HUES48 (cell line): ENCODE measurements around the gene SNX1.
"Not testable (repeated sequence)": the region's sequence is repeated elsewhere in the genome, so short reads cannot be mapped to it uniquely, and the experiment has no call there.

ENCODE experiments used
- H3K27ac ChIP-seq: one replicate; pipeline ENCODE4 v1.7.0; 2013; ENCODE audit warnings: low read depth, low read length, inconsistent platforms
- H3K27me3 ChIP-seq: 2 replicates; pipeline ENCODE4 v1.6.1; 2013; ENCODE audit warnings: mild to moderate bottlenecking, low read length; ENCODE audit not compliant: control insufficient read depth, insufficient read depth
- H3K36me3 ChIP-seq: 2 replicates; pipeline ENCODE4 v1.6.1; 2013; ENCODE audit warnings: low read length; ENCODE audit not compliant: control insufficient read depth, insufficient read depth
- H3K4me1 ChIP-seq: 2 replicates; pipeline ENCODE4 v1.6.1; 2013; ENCODE audit warnings: mild to moderate bottlenecking, low read length; ENCODE audit not compliant: control insufficient read depth, insufficient read depth
- H3K4me3 ChIP-seq: 2 replicates; pipeline ENCODE4 v1.5.1; 2013; ENCODE audit warnings: mild to moderate bottlenecking, low read depth, low read length
- H3K9ac ChIP-seq: 2 replicates; pipeline ENCODE4 v1.6.1; 2013; ENCODE audit warnings: mild to moderate bottlenecking, low read depth, low read length, moderate library complexity
- H3K9me3 ChIP-seq: 2 replicates; pipeline ENCODE4 v1.6.1; 2013; ENCODE audit warnings: low read length; ENCODE audit not compliant: control insufficient read depth, insufficient read depth

The SNX1 gene

GRCh38 chr15:64105113-64105704 lies 9.4 kb downstream of the SNX1 start:
- Histone ChIP-seq H3K36me3 (no peaks in the 10 kb centered on the region), H3K27ac (no peak overlapping the region), H3K9me3 (no peaks in the 10 kb centered on the region), H3K4me3 (no peak overlapping the region), H3K4me1 (no peaks in the 10 kb centered on the region), H3K27me3 (no peaks in the 10 kb centered on the region), H3K9ac (no peak overlapping the region)

DNA sequence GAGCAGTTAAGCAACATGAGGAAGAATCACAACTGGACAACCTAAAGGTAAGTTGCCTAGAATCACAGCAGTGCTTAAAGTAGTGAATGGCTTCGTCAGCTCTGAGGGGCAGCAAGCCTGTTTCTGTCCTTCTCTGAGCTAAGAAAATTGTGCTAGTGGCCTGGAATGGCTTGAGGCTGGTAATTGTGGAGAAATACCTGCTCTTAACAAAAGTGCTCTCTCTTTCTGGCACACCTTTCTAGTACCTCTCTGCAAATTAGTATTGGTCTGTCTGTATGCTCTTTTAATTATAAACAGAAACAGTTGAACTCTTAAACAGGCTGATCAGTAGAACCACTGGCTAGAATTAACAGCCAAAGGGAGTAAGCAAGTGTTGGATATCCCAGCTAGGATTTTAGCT lies 11.6 kb downstream of the SNX1 start:
- Histone ChIP-seq H3K4me3 (no peak overlapping the region), H3K27ac (no peak overlapping the region), H3K9me3 (no peaks in the 10 kb centered on the region), H3K9ac (no peak overlapping the region), H3K4me1 (peaks cover 9% of the 10 kb centered on the region; the same call in 1 of the 2 replicates), H3K36me3 (0 out of 2 replicates have a peak, but pooled peaks cover under 1% of the 10 kb centered on the region), H3K27me3 (no peaks in the 10 kb centered on the region)

DNA sequence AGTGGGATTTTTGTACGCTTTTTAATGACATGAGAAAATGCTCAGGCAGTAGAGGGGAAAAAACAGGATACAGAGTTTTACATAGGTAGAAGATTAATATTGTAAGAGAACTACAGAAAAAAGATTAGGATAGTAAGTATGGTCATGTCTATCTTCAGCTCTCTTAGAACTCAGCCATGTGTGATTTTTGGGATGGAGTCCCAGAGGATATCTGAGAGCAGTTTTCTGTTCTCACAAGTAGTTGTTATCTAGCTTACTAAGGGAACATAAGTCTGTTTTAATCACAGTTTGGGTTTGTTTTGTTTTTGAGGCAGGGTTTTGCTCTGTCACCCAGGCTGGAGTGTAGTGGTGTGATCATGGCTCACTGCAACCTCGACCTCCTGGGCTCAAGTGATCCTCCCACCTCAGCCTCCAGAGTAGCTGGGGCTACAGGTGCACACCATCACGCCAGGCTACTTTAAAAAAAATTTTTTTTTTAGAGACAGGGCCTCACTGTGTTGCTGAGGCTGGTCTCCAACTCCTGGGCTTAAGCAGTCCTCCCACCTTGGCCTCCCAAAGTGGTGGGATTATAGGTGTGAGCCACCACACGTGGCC lies 14.4 kb downstream of the SNX1 start:
- Histone ChIP-seq H3K4me1 (peaks cover 10% of the 10 kb centered on the region; the same call in 1 of the 2 replicates), H3K36me3 (peaks cover 20% of the 10 kb centered on the region)
- not testable (repeated sequence) for H3K9ac ChIP-seq, H3K4me3 ChIP-seq, H3K27ac ChIP-seq, H3K27me3 ChIP-seq, H3K9me3 ChIP-seq

- Histone ChIP-seq H3K27me3 (no peaks in the 10 kb centered on the region), H3K4me1 (peaks cover 10% of the 10 kb centered on the region; the same call in 1 of the 2 replicates), H3K36me3 (peaks cover 22% of the 10 kb centered on the region), H3K9ac (no peak overlapping the region), H3K9me3 (no peaks in the 10 kb centered on the region), H3K4me3 (no peak overlapping the region), H3K27ac (no peak overlapping the region)
Measured at GRCh38 chr15:64110950-64111678, 15.3 kb downstream of the SNX1 start.

GRCh38 chr15:64111679-64112050 lies 15.9 kb downstream of the SNX1 start:
- H3K36me3 ChIP-seq = peaks cover 26% of the 10 kb centered on the region
- H3K4me1 ChIP-seq = peaks cover 10% of the 10 kb centered on the region; the same call in 1 of the 2 replicates

DNA sequence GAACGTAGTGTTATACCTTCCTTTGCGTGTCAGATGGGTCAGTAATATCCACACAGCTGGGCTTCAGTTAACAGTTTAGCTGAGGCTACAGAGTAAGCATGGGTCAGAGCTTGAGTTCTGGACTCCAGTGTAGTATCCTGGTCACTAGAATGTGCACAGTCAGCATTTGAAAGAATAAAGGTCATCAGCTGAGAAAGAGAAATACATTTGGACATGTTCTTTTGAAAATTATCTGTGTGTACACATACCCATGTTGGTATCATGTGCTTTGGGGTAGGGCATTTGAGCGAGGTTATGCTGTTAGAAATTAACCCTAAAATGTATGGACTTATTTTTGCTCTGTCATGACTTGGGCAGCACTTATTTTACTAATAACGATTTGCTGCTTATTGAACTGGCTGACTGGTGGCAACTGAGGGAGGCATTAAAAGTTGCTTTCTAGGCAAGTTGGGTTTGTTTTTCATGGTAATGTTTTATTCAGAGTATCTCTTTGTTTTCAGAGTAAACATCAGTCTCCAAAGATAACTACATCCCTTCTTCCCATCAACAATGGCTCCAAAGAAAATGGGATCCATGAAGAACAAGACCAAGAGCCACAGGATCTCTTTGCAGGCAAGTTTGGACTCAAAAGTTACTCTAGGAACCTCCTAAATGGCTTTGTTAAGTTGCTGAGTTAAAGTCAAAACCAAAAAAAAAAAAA lies 16.4 kb downstream of the SNX1 start:
- Histone ChIP-seq H3K27ac (no peak overlapping the region), H3K4me3 (no peak overlapping the region), H3K27me3 (no peaks in the 10 kb centered on the region), H3K4me1 (peaks cover 10% of the 10 kb centered on the region; the same call in 1 of the 2 replicates), H3K9me3 (no peaks in the 10 kb centered on the region), H3K9ac (no peak overlapping the region), H3K36me3 (peaks cover 26% of the 10 kb centered on the region)

More at GRCh38 chr15:64111679-64112050, 15.9 kb downstream of the SNX1 start:
- Histone ChIP-seq H3K27ac (no peak overlapping the region), H3K27me3 (no peaks in the 10 kb centered on the region), H3K9ac (no peak overlapping the region), H3K9me3 (no peaks in the 10 kb centered on the region), H3K4me3 (no peak overlapping the region)

DNA sequence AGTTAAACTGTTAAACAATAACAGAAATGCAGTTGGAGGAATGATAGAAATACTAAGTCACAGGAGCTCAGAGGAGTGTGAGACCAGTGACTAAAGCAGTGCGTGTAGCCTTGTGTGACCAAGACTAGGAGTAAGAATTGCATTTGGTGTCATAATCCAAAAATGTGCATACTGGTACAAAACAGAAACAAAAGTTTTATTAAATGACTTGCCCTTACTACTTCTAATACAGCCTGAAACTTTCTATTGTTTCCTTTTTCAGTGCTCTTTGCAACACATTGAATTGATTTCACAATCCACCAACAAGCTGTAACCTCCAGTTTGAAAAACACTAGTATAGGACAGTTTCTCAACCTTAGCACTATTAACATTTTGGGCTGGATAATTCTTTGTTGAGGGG lies 17.1 kb downstream of the SNX1 start:
- no peaks in the 10 kb centered on the region for H3K27me3 ChIP-seq
- H3K27ac ChIP-seq = no peak overlapping the region
- no peak overlapping the region for H3K4me3 ChIP-seq
- H3K9me3 ChIP-seq = no peaks in the 10 kb centered on the region
- peaks cover 28% of the 10 kb centered on the region for H3K36me3 ChIP-seq
- peaks cover 10% of the 10 kb centered on the region; the same call in 1 of the 2 replicates for H3K4me1 ChIP-seq
- no peak overlapping the region for H3K9ac ChIP-seq

GRCh38 chr15:64117759-64118487 lies 22.1 kb downstream of the SNX1 start:
- Histone ChIP-seq H3K27ac (no peak overlapping the region), H3K4me1 (no peaks in the 10 kb centered on the region), H3K9ac (no peak overlapping the region), H3K9me3 (no peaks in the 10 kb centered on the region), H3K36me3 (peaks cover 63% of the 10 kb centered on the region), H3K4me3 (no peak overlapping the region), H3K27me3 (no peaks in the 10 kb centered on the region)

- H3K9ac ChIP-seq, H3K9me3 ChIP-seq, H3K4me3 ChIP-seq, H3K27me3 ChIP-seq, H3K4me1 ChIP-seq, H3K27ac ChIP-seq: not testable (repeated sequence)
- peaks cover 63% of the 10 kb centered on the region for H3K36me3 ChIP-seq
Measured at GRCh38 chr15:64120322-64120721, 24.5 kb downstream of the SNX1 start.

DNA sequence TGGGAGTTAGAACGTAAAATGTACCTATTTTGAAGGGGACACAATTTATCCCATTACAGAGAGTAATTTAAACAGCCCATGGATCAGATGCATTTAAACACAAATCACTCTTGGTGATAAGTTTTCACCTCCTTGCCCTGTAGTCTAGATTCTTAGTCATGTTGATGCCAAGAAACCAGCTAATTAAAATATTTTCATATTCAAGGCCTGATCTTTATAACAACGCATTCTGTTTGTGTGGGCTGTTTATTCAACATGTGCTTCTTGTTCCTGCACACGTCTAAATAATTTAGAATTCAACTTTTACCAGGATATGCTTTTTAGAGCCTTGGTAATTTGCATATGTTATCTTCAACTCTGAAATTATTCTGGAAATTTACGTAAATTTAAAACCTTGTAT lies 25.8 kb downstream of the SNX1 start:
- H3K36me3 ChIP-seq = peaks cover 58% of the 10 kb centered on the region
- no peak overlapping the region for H3K4me3 ChIP-seq
- no peak overlapping the region for H3K9ac ChIP-seq
- H3K4me1 ChIP-seq = no peaks in the 10 kb centered on the region
- no peaks in the 10 kb centered on the region for H3K27me3 ChIP-seq
- no peaks in the 10 kb centered on the region for H3K9me3 ChIP-seq
- H3K27ac ChIP-seq = no peak overlapping the region
